HepG2 (cell line): Measurements from ENCODE around the gene ZNF428. TPM values are rescaled to one million over a fixed set of nuclear protein-coding genes. Genes with fewer than 3 reads are reported as not detected.
A peak's percentile ranks its signal among the peaks of the same experiment; 100 is the strongest.

Experiments
- ATF4 ChIP-seq, 2 experiments: fragments of 450-650 bp in 1 of 2; sonication (generic) in 1 of 2; formaldehyde crosslinking; IDR thresholded peaks; 2 replicates each; pipeline versions ENCODE4 v1.5.0 to v1.8.0; 2020 to 2022; ENCODE audit warnings: mild to moderate bottlenecking in 1 of 2, missing genetic modification reagents in 1 of 2
- GATAD1 ChIP-seq: IDR thresholded peaks from 2 replicates; pipeline ENCODE4 v1.6.1; 2016; ENCODE audit warnings: missing genetic modification reagents, missing compliant biosample characterization
- GTF2F1 ChIP-seq: fragments of 150-350 bp; IDR thresholded peaks from 2 replicates; pipeline ENCODE4 v1.6.1; 2014; ENCODE audit warnings: low read length
- PCBP1 ChIP-seq: fragments of 200-400 bp; formaldehyde crosslinking; IDR thresholded peaks from 2 replicates; pipeline ENCODE4 v1.6.1; 2017; ENCODE audit warnings: mild to moderate bottlenecking, low read depth, low read length, borderline replicate concordance
- RELA ChIP-seq: sonication (generic); formaldehyde crosslinking; IDR thresholded peaks from 2 replicates; pipeline ENCODE4 v1.4.0; 2020; ENCODE audit warnings: missing genetic modification reagents
- REPIN1 ChIP-seq: sonication (generic); formaldehyde crosslinking; IDR thresholded peaks from 2 replicates; pipeline ENCODE4 v1.8.0; 2022; ENCODE audit warnings: missing genetic modification reagents, low read depth, mild to moderate bottlenecking, borderline replicate concordance
- TFAP4 ChIP-seq: sonication (generic); IDR thresholded peaks from 2 replicates; pipeline ENCODE4 v1.6.1; 2016; ENCODE audit warnings: low read depth, borderline replicate concordance
- TGIF2 ChIP-seq: IDR thresholded peaks from 2 replicates; pipeline ENCODE4 v1.6.1; 2016; ENCODE audit warnings: control low read depth, missing compliant biosample characterization
- TRIM22 ChIP-seq: fragments of 450-650 bp; IDR thresholded peaks from 2 replicates; pipeline ENCODE4 v1.6.1; 2017
- ZBTB33 ChIP-seq: sonication (generic); formaldehyde crosslinking; IDR thresholded peaks from 2 replicates; pipeline ENCODE4 v1.4.0; 2020; ENCODE audit warnings: missing genetic modification reagents
- ZNF224 ChIP-seq: sonication (generic); formaldehyde crosslinking; IDR thresholded peaks from 2 replicates; pipeline ENCODE4 v1.5.0; 2020; ENCODE audit warnings: mild to moderate bottlenecking, missing genetic modification reagents
- ZSCAN5A ChIP-seq: sonication (generic); formaldehyde crosslinking; IDR thresholded peaks from 2 replicates; pipeline ENCODE4 v1.8.0; 2022; ENCODE audit warnings: mild to moderate bottlenecking, missing genetic modification reagents, borderline replicate concordance
- polyA plus RNA-seq, 8 experiments: library from polyadenylated mRNA; depleted of rRNA in 3 of 8; stranded (reverse) in 7 of 8; unstranded in 1 of 8; fragments of >200 nt; fragmentation: Illumina TruSeq in 4 of 8; extraction: Trizol in 4 of 8; gene quantifications; 2 replicates each; pipeline versions ENCODE4 v1.2.1 to v1.2.3, GENCODE V29; 2011 to 2016; ENCODE audit warnings: low read depth in 4 of 8, missing spikeins in 1 of 8, mixed read lengths in 1 of 8; ENCODE audit not compliant: insufficient read depth in 1 of 8
- total RNA-seq, 5 experiments: library from RNA; depleted of rRNA; stranded (reverse); fragments of >200 nt; fragmentation: Illumina TruSeq; extraction: Trizol; gene quantifications; 2 replicates each; pipeline ENCODE4 v1.2.3, GENCODE V29; 2016; ENCODE audit warnings: low read depth in 1 of 5
- TF ChIP-seq, protein P1 (sequence below): IDR thresholded peaks from 2 replicates; pipeline ENCODE4 v1.4.0; 2020; ENCODE audit warnings: mild to moderate bottlenecking, missing genetic modification reagents

Gene ZNF428
- total and polyA plus RNA-seq, 2 of the 13 experiments (the other 11 are each of a cell fraction or from before 2014, with no cell fraction given) = 10.4 to 26.9 TPM

- TF ChIP-seq TRIM22 (no peak), GTF2F1 (no peak), TGIF2 (no peak), ZSCAN5A (CRISPR knock-in tag) (no peak), PCBP1 (no peak), REPIN1 (CRISPR knock-in tag) (peak; percentile 47; the same call in 1 of the 2 replicates), ZNF224 (CRISPR knock-in tag) (no peak), TFAP4 (peak; percentile 32; the same call in 1 of the 2 replicates), RELA (CRISPR knock-in tag) (no peak), GATAD1 (CRISPR knock-in tag) (peak; percentile 49), ZBTB33 (CRISPR knock-in tag) (0 out of 2 replicates have a peak, but pooled peaks have one; percentile 14), ATF4 (CRISPR knock-in tag; IDR thresholded peaks at IDR 0.05) (no peak)
- TF ChIP-seq, protein P1, sequence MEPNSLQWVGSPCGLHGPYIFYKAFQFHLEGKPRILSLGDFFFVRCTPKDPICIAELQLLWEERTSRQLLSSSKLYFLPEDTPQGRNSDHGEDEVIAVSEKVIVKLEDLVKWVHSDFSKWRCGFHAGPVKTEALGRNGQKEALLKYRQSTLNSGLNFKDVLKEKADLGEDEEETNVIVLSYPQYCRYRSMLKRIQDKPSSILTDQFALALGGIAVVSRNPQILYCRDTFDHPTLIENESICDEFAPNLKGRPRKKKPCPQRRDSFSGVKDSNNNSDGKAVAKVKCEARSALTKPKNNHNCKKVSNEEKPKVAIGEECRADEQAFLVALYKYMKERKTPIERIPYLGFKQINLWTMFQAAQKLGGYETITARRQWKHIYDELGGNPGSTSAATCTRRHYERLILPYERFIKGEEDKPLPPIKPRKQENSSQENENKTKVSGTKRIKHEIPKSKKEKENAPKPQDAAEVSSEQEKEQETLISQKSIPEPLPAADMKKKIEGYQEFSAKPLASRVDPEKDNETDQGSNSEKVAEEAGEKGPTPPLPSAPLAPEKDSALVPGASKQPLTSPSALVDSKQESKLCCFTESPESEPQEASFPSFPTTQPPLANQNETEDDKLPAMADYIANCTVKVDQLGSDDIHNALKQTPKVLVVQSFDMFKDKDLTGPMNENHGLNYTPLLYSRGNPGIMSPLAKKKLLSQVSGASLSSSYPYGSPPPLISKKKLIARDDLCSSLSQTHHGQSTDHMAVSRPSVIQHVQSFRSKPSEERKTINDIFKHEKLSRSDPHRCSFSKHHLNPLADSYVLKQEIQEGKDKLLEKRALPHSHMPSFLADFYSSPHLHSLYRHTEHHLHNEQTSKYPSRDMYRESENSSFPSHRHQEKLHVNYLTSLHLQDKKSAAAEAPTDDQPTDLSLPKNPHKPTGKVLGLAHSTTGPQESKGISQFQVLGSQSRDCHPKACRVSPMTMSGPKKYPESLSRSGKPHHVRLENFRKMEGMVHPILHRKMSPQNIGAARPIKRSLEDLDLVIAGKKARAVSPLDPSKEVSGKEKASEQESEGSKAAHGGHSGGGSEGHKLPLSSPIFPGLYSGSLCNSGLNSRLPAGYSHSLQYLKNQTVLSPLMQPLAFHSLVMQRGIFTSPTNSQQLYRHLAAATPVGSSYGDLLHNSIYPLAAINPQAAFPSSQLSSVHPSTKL (CRISPR knock-in tag) = no peak
Measured at GRCh38 chr19:43594710-43595604, 24.5 kb downstream of the ZNF428 start (continued).
